OCI-LY7 (cell line): ENCODE measurements around the gene ASB7.

Experiments
- CTCF ChIP-seq: fragments of 200-600 bp; sonication (generic); conservative IDR thresholded peaks from 2 replicates; pipeline ENCODE4 v1.5.1; 2014; ENCODE audit warnings: mild to moderate bottlenecking, antibody characterized with exemption, low read length, moderate library complexity, mixed read lengths
- EZH2phosphoT487 ChIP-seq: fragments of 200-600 bp; sonication (generic); IDR thresholded peaks from 2 replicates; pipeline ENCODE4 v1.6.1; 2018; ENCODE audit warnings: low read depth, borderline replicate concordance, mild to moderate bottlenecking, mixed run types, antibody characterized with exemption, low read length, moderate library complexity, mixed read lengths

- TF ChIP-seq CTCF (no peak), EZH2phosphoT487 (no peak)
These were observed 85.3 kb downstream of the ASB7 start for GRCh38 chr15:100687582-100688141.
